ENCODE results near the gene ACSS3. TPM values are rescaled to one million over a fixed set of nuclear protein-coding genes. Genes with fewer than 3 reads are reported as not detected.

Gene ACSS3
- total RNA-seq, 2 experiments from 2014 or later = not detected

DNA sequence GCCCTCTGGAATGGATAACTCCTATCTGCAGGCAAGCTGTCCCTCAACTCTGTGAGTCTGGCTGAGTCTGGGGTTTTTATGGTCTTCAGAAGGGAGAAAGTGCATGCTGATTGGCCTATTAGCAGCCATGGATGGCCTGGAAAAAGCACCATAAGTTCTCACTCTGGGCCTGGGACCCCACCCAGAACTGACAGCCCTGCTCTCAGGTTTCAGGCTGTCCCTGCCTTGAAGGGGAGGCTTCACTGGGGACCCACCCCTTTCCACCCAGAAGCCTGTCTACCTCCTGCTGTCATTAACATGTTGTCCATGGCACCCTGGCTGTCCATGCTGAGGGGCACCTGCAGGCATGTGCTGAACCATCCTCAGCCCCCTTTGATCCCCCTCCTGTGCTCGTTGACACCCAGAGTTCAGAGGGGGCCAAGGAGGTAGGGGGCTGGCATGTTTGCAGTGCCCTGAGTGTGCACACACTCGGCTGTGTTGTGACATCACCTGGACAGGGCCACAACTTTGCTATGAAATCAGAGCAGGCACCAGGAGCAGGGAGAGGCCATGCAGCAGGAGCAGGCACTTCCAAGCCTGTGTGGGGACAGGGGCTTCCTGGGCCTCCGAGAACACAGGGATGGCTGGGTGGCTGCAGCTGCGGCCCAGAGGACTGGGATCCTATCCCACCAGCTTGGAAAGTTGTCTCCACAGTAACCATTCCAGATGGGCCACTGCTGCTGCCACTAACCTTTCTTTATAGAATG lies 84.7 kb downstream of the ACSS3 start:
- Mint-ChIP-seq H3K36me3 (ENCODE audit: low read depth) (no peaks in the 10 kb centered on the region), H3K4me1 (ENCODE audit: low read depth) (no peaks in the 10 kb centered on the region), H3K9me3 (peaks cover 6% of the 10 kb centered on the region), H3K27me3 (no peaks in the 10 kb centered on the region), H3K27ac (no peak overlapping the region), H3K4me3 (no peak overlapping the region)
- Histone ChIP-seq H3K27me3 (ENCODE audit: control insufficient read depth in 1 of 2, insufficient read depth in 2 of 2, low read length in 2 of 2) (no peaks in the 10 kb centered on the region), H3K4me1 (ENCODE audit: insufficient read depth, low read length) (no peaks in the 10 kb centered on the region), H3K9me3 (ENCODE audit: control insufficient read depth in 1 of 2, insufficient read depth in 1 of 2, low read length in 2 of 2) (peaks cover 0 to 20% of the 10 kb centered on the region in 2 experiments), H3K27ac (ENCODE audit: low read depth in 1 of 2, low read length in 2 of 2) (no peak overlapping the region), H3K36me3 (ENCODE audit: insufficient read depth, low read length) (no peaks in the 10 kb centered on the region), H3K4me3 (ENCODE audit: low read length) (no peak overlapping the region)
- no peak for DNase-seq
- no peak for ATAC-seq (ENCODE audit: poor library complexity)
- TF ChIP-seq CTCF (IDR thresholded peaks at IDR 0.05) = no peak
- ChIA-PET CTCF (no interaction called here), POLR2A (no interaction called here)
- intact Hi-C loops (cut with DNase I, micrococcal nuclease) = no loop called here

GRCh38 chr12:81164827-81165226 lies 86.9 kb downstream of the ACSS3 start:
- Histone ChIP-seq H3K4me1 (ENCODE audit: insufficient read depth, low read length) (no peaks in the 10 kb centered on the region), H3K27ac (ENCODE audit: low read depth in 1 of 2, low read length in 2 of 2) (no peak overlapping the region), H3K9me3 (ENCODE audit: control insufficient read depth in 1 of 2, insufficient read depth in 1 of 2, low read length in 2 of 2) (peaks cover 0 to 20% of the 10 kb centered on the region in 2 experiments), H3K36me3 (ENCODE audit: insufficient read depth, low read length) (no peaks in the 10 kb centered on the region), H3K27me3 (ENCODE audit: control insufficient read depth in 1 of 2, insufficient read depth in 2 of 2, low read length in 2 of 2) (no peaks in the 10 kb centered on the region), H3K4me3 (ENCODE audit: low read length) (no peak overlapping the region)
- Mint-ChIP-seq H3K4me1 (ENCODE audit: low read depth) (no peaks in the 10 kb centered on the region), H3K27ac (no peak overlapping the region), H3K9me3 (peaks cover 9% of the 10 kb centered on the region), H3K4me3 (no peak overlapping the region), H3K27me3 (no peaks in the 10 kb centered on the region), H3K36me3 (ENCODE audit: low read depth) (no peaks in the 10 kb centered on the region)
- ChIA-PET CTCF (no interaction called here), POLR2A (no interaction called here)
- intact Hi-C loops (cut with DNase I, micrococcal nuclease) = no loop called here
- DNase-seq = no peak
- no peak for ATAC-seq (ENCODE audit: poor library complexity)
- no peak for TF ChIP-seq CTCF (IDR thresholded peaks at IDR 0.05)

DNA sequence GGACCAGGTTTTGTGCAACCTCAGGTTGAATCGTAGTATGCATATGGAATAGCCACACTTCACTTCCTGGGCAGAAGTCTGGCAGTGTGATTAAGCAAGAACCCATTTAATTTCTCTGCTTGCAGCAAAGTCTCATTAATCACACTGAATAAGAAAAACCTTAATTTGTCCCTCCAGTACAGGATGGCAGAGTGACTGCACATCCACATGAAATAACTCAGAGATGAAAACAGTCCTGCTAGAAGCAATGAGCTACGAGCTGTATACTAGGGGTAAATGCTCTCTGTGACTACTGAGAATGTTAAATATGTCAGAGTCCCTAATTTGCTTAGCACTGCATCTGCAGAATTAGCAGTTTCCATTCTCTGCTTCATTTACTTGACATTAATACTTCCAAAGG lies 88.9 kb downstream of the ACSS3 start:
- no peaks in the 10 kb centered on the region for H3K36me3 Mint-ChIP-seq (ENCODE audit: low read depth)
- Histone ChIP-seq H3K27ac (ENCODE audit: low read depth in 1 of 2, low read length in 2 of 2) (no peak overlapping the region), H3K4me1 (ENCODE audit: insufficient read depth, low read length) (no peaks in the 10 kb centered on the region), H3K27me3 (ENCODE audit: control insufficient read depth in 1 of 2, insufficient read depth in 2 of 2, low read length in 2 of 2) (no peaks in the 10 kb centered on the region), H3K36me3 (ENCODE audit: insufficient read depth, low read length) (no peaks in the 10 kb centered on the region), H3K9me3 (ENCODE audit: control insufficient read depth in 1 of 2, insufficient read depth in 1 of 2, low read length in 2 of 2) (peaks cover 0 to 17% of the 10 kb centered on the region in 2 experiments), H3K4me3 (ENCODE audit: low read length) (no peak overlapping the region)
- intact Hi-C loops (cut with DNase I, micrococcal nuclease) = no loop called here
- no peak overlapping the region for H3K4me3 Mint-ChIP-seq
- POLR2A ChIA-PET = no interaction called here
- DNase-seq (no peak), ATAC-seq (ENCODE audit: poor library complexity) (no peak)
- no peak for TF ChIP-seq CTCF (IDR thresholded peaks at IDR 0.05)
- peaks cover 9% of the 10 kb centered on the region for H3K9me3 Mint-ChIP-seq
- H3K27me3 Mint-ChIP-seq = no peaks in the 10 kb centered on the region
- CTCF ChIA-PET = no interaction called here
- H3K4me1 Mint-ChIP-seq (ENCODE audit: low read depth) = no peaks in the 10 kb centered on the region
- no peak overlapping the region for H3K27ac Mint-ChIP-seq

Data from CD4-positive, alpha-beta T cell (primary cell).